CD4-positive, CD25-positive, alpha-beta regulatory T cell (primary cell): ENCODE data around the gene PRPH2. TPM values are rescaled to one million over a fixed set of nuclear protein-coding genes. Genes with fewer than 3 reads are reported as not detected.

Experiments
- ATAC-seq, 2 donors: fragments of 150-1000 bp; cut with Tn5 transposase; one replicate each; pipeline ENCODE4 v1.10.0; 2021; ENCODE audit warnings: low read depth in 2 of 2, moderate number of reproducible peaks in 2 of 2, moderate library complexity in 1 of 2
- DNase-seq, 3 donors: peaks; one replicate each; pipeline versions ENCODE4 v3.0.0 to v3.0.0-alpha.2; 2012 to 2022; ENCODE audit warnings: mixed read lengths in 1 of 3
- H3K27ac ChIP-seq: one replicate; pipeline ENCODE4 v1.7.0; 2013; ENCODE audit warnings: mild to moderate bottlenecking, low read length; ENCODE audit not compliant: insufficient read depth, poor library complexity, severe bottlenecking
- H3K27me3 ChIP-seq: one replicate; pipeline ENCODE4 v1.7.0; 2013; ENCODE audit warnings: low read length; ENCODE audit not compliant: control insufficient read depth, insufficient read depth
- H3K36me3 ChIP-seq: one replicate; pipeline ENCODE4 v1.7.0; 2013; ENCODE audit warnings: mild to moderate bottlenecking, low read length, moderate library complexity; ENCODE audit not compliant: control insufficient read depth, insufficient read depth
- H3K4me1 ChIP-seq: 2 replicates; pipeline ENCODE4 v1.7.0; 2013; ENCODE audit warnings: mild to moderate bottlenecking, low read length; ENCODE audit not compliant: insufficient read depth, control insufficient read depth, poor library complexity, severe bottlenecking
- H3K4me3 ChIP-seq: one replicate; pipeline ENCODE4 v1.7.0; 2013; ENCODE audit warnings: low read depth, mild to moderate bottlenecking, low read length, moderate library complexity
- H3K9me3 ChIP-seq, 2 experiments: 1 replicate in 1 of 2; 2 replicates in 1 of 2; pipeline ENCODE4 v1.7.0; 2013; ENCODE audit warnings: low read length in 2 of 2, mild to moderate bottlenecking in 1 of 2, moderate library complexity in 1 of 2; ENCODE audit not compliant: control insufficient read depth in 2 of 2
- H3K27ac Mint-ChIP-seq, 3 donors: one replicate each; pipeline ENCODE4 v1.8.0; 2020 to 2022; ENCODE audit warnings: mild to moderate bottlenecking in 3 of 3, mixed read lengths in 3 of 3, moderate library complexity in 2 of 3
- H3K27me3 Mint-ChIP-seq: one replicate; pipeline ENCODE4 v1.8.0; 2022; ENCODE audit warnings: mild to moderate bottlenecking, mixed read lengths
- H3K36me3 Mint-ChIP-seq: one replicate; pipeline ENCODE4 v1.8.0; 2020; ENCODE audit warnings: mixed read lengths
- H3K4me1 Mint-ChIP-seq, 4 donors: one replicate each; pipeline ENCODE4 v1.8.0; 2020 to 2022; ENCODE audit warnings: mixed read lengths in 4 of 4, mild to moderate bottlenecking in 1 of 4
- H3K4me3 Mint-ChIP-seq, 4 donors: one replicate each; pipeline ENCODE4 v1.8.0; 2020 to 2022; ENCODE audit warnings: mild to moderate bottlenecking in 4 of 4, mixed read lengths in 4 of 4, moderate library complexity in 3 of 4
- H3K9me3 Mint-ChIP-seq, 7 donors: one replicate each; pipeline ENCODE4 v1.8.0; 2020 to 2022; ENCODE audit warnings: mixed read lengths in 7 of 7, mild to moderate bottlenecking in 3 of 7, moderate library complexity in 2 of 7
- polyA plus RNA-seq, 4 donors: library from polyadenylated mRNA; unstranded; fragments of 300-500 nt; fragmentation: Illumina TruSeq; gene quantifications; one replicate each; pipeline ENCODE4 v1.2.3, GENCODE V29; 2021
- total RNA-seq: library from RNA; stranded (reverse); gene quantifications from one replicate; pipeline ENCODE4 v1.2.3, GENCODE V29; 2022

Gene PRPH2
- total and polyA plus RNA-seq, 5 donors from 2014 or later: 0.07 to 0.29 (median 0.18) TPM; not detected in 2

GRCh38 chr6:42696526-42697267, 25.7 kb downstream of the PRPH2 start:
- H3K27ac Mint-ChIP-seq: peak overlapping the region in 2 of 3 donors; percentile 16 to 94
- DNase-seq: no peak
- H3K4me3 ChIP-seq: no peak overlapping the region
- H3K27ac ChIP-seq: no peak overlapping the region
- H3K4me1 ChIP-seq: peaks cover 10% of the 10 kb centered on the region
- no peak for ATAC-seq
- H3K9me3 Mint-ChIP-seq: no peaks in the 10 kb centered on the region
- H3K9me3 ChIP-seq: no peaks in the 10 kb centered on the region
- no peaks in the 10 kb centered on the region for H3K27me3 ChIP-seq
- H3K36me3 ChIP-seq: peaks cover 15% of the 10 kb centered on the region
- H3K36me3 Mint-ChIP-seq: peaks cover 18% of the 10 kb centered on the region
- peaks cover 13 to 33% (median 27%) of the 10 kb centered on the region in 4 donors for H3K4me1 Mint-ChIP-seq
- no peak overlapping the region for H3K4me3 Mint-ChIP-seq
- H3K27me3 Mint-ChIP-seq: peaks cover 4% of the 10 kb centered on the region

DNA sequence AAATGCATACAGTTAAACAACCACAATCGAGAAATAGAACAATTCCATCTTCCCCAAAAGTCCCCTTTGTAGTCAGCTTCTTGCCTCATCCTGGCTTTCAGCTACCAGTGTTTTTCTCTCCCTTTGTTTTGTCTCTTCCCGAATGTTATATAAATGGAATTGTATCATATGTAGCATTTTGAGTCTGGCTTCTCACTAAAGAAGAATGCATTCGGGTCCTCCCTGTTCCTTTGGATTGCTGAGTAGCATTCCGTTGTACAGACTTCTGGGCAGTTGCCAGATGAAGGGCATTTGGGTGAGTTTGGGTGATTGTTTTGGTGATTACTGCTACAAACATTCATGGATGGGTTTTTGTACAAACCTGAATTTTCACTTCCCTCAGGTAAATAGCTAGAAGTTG, 27.8 kb downstream of the PRPH2 start:
- Histone ChIP-seq H3K4me3 (no peak overlapping the region), H3K4me1 (peaks cover 10% of the 10 kb centered on the region), H3K9me3 (no peaks in the 10 kb centered on the region), H3K27me3 (no peaks in the 10 kb centered on the region), H3K36me3 (peaks cover 34% of the 10 kb centered on the region), H3K27ac (no peak overlapping the region)
- Mint-ChIP-seq H3K36me3 (peaks cover 32% of the 10 kb centered on the region), H3K9me3 (no peaks in the 10 kb centered on the region), H3K27me3 (peaks cover 7% of the 10 kb centered on the region), H3K27ac (peak overlapping the region; percentile 87 to 91 (median 89)), H3K4me3 (no peak overlapping the region), H3K4me1 (peaks cover 13 to 49% (median 34%) of the 10 kb centered on the region in 4 donors)
- ATAC-seq (no peak), DNase-seq (no peak)

DNA sequence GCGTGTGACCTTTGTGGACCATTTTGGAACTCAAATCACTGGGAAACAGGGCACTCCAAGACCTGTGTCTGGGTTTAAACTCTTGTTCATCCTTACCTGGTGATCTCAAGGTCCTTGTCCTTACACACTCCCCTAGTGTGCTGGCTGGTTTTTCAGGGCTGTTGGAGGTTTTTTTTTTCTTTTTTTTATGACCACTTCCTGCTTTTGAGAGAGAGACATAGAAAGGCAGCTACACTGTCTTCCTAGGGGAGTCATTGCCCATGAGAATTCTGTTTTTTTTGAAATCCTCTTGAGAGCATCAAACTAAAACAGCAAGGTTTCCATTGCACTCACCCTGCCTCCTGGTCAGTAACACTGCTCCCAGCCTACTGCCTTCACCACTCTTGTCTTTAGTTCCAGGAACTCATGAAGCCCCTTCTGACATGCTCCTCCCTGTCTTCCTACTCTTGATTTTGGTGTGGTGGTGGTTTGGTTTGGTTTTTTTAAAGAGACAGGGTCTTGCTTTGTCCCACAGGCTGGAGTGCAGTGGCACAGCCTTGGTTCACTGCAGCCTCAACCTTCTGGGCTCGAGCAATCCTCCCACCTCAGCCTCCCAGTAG, 28.6 kb downstream of the PRPH2 start:
- H3K36me3 Mint-ChIP-seq: peaks cover 38% of the 10 kb centered on the region
- Histone ChIP-seq H3K9me3 (no peaks in the 10 kb centered on the region), H3K27me3 (no peaks in the 10 kb centered on the region), H3K27ac (peak overlapping the region; percentile 16), H3K4me1 (peaks cover 10% of the 10 kb centered on the region), H3K4me3 (peak overlapping the region; percentile 22), H3K36me3 (peaks cover 42% of the 10 kb centered on the region)
- DNase-seq: peak in 2 of 3 donors; percentile 20 to 68
- peak; percentile 60 to 63 for ATAC-seq
- no peaks in the 10 kb centered on the region for H3K9me3 Mint-ChIP-seq
- H3K27me3 Mint-ChIP-seq: peaks cover 7% of the 10 kb centered on the region
- peak overlapping the region; percentile 54 to 89 (median 87) for H3K27ac Mint-ChIP-seq
- H3K4me3 Mint-ChIP-seq: peak overlapping the region in 2 of 4 donors; percentile 39 to 46
- H3K4me1 Mint-ChIP-seq: peaks cover 13 to 51% (median 34%) of the 10 kb centered on the region in 4 donors

- peaks cover 18 to 51% (median 34%) of the 10 kb centered on the region in 4 donors for H3K4me1 Mint-ChIP-seq
- no peaks in the 10 kb centered on the region for H3K27me3 ChIP-seq
- H3K36me3 ChIP-seq: peaks cover 53% of the 10 kb centered on the region
- no peak overlapping the region for H3K27ac ChIP-seq
- H3K4me1 ChIP-seq: peaks cover 10% of the 10 kb centered on the region
- no peak for ATAC-seq
- no peaks in the 10 kb centered on the region for H3K9me3 ChIP-seq
- no peak overlapping the region for H3K4me3 ChIP-seq
- peaks cover 4% of the 10 kb centered on the region for H3K27me3 Mint-ChIP-seq
- H3K9me3 Mint-ChIP-seq: no peaks in the 10 kb centered on the region
- H3K36me3 Mint-ChIP-seq: peaks cover 49% of the 10 kb centered on the region
- H3K27ac Mint-ChIP-seq: peak overlapping the region; percentile 30 to 89 (median 56)
- H3K4me3 Mint-ChIP-seq: no peak overlapping the region
- no peak for DNase-seq
Measured at GRCh38 chr6:42692137-42692911, 30.1 kb downstream of the PRPH2 start.

DNA sequence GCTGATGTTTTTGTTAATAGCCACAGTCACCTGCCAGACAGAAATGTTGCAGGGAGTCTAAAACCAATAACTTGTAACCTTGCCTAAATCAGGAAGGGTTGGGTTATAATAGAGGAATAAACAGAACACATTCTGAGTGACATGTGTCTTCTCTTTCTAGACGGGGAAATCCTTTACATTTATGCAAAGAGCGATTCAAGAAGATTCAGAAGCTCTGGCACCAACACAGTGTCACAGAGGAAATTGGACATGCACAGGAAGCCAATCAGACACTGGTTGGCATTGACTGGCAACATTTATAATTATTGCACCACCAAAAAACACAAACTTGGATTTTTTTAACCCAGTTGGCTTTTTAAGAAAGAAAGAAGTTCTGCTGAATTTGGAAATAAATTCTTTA, 31.5 kb downstream of the PRPH2 start:
- DNase-seq: peak in 1 of 3 donors; percentile 19
- Histone ChIP-seq H3K9me3 (no peaks in the 10 kb centered on the region), H3K36me3 (peaks cover 55% of the 10 kb centered on the region), H3K4me1 (peaks cover 10% of the 10 kb centered on the region), H3K27me3 (no peaks in the 10 kb centered on the region), H3K27ac (no peak overlapping the region), H3K4me3 (no peak overlapping the region)
- H3K4me1 Mint-ChIP-seq: peaks cover 18 to 51% (median 30%) of the 10 kb centered on the region in 4 donors
- peaks cover 52% of the 10 kb centered on the region for H3K36me3 Mint-ChIP-seq
- H3K4me3 Mint-ChIP-seq: no peak overlapping the region
- no peaks in the 10 kb centered on the region for H3K9me3 Mint-ChIP-seq
- ATAC-seq: peak; percentile 18 to 51
- H3K27ac Mint-ChIP-seq: peak overlapping the region; percentile 80 to 86 (median 85)
- H3K27me3 Mint-ChIP-seq: peaks cover 4% of the 10 kb centered on the region

DNA sequence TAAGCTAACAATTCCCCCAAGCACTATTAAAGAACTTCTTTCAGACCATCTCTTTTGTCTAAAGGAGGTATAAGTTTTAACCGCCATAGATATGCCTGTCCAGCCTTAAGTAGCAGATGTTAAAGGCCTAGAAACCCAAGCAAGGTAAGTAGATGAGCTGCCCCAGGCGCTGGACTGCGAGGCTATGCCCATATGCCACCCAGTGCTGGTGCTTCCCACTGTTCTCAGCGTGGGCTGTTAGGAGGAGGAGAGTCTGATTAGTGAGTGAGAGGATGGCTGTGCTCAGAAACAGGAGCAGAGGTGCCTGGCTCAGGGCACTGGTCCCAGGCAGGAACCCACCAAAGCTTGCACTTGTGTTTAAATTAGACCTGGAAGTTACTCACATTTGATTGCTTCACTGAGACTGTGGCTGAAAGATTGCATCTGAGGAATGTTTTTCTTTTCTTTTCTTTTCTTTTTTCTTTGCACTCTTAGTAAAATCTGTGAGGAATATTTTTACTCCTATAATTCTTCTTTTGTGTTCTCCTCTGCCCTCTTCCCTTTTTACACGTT, 32.2 kb downstream of the PRPH2 start:
- H3K4me1 ChIP-seq: peaks cover 10% of the 10 kb centered on the region
- no peak overlapping the region for H3K27ac ChIP-seq
- no peak for ATAC-seq
- no peak overlapping the region for H3K4me3 Mint-ChIP-seq
- H3K36me3 ChIP-seq: peaks cover 60% of the 10 kb centered on the region
- H3K27ac Mint-ChIP-seq: peak overlapping the region; percentile 80 to 86 (median 85)
- H3K9me3 Mint-ChIP-seq: no peaks in the 10 kb centered on the region
- H3K4me3 ChIP-seq: no peak overlapping the region
- H3K27me3 Mint-ChIP-seq: peaks cover 4% of the 10 kb centered on the region
- no peaks in the 10 kb centered on the region for H3K9me3 ChIP-seq
- peaks cover 18 to 51% (median 30%) of the 10 kb centered on the region in 4 donors for H3K4me1 Mint-ChIP-seq
- no peak for DNase-seq
- no peaks in the 10 kb centered on the region for H3K27me3 ChIP-seq
- H3K36me3 Mint-ChIP-seq: peaks cover 52% of the 10 kb centered on the region

- ATAC-seq (no peak), DNase-seq (no peak)
- Histone ChIP-seq H3K9me3 (no peaks in the 10 kb centered on the region), H3K27me3 (no peaks in the 10 kb centered on the region), H3K27ac (no peak overlapping the region), H3K4me1 (peaks cover 10% of the 10 kb centered on the region), H3K36me3 (peaks cover 69% of the 10 kb centered on the region), H3K4me3 (no peak overlapping the region)
- H3K36me3 Mint-ChIP-seq: peaks cover 56% of the 10 kb centered on the region
- H3K9me3 Mint-ChIP-seq: no peaks in the 10 kb centered on the region
- H3K4me1 Mint-ChIP-seq: peaks cover 16 to 43% (median 24%) of the 10 kb centered on the region in 4 donors
- no peak overlapping the region for H3K4me3 Mint-ChIP-seq
- H3K27me3 Mint-ChIP-seq: peaks cover 4% of the 10 kb centered on the region
- peak overlapping the region; percentile 46 to 86 (median 80) for H3K27ac Mint-ChIP-seq
Measured at GRCh38 chr6:42689371-42689770, 33.0 kb downstream of the PRPH2 start.
